Activated CD8-positive, alpha-beta memory T cell treated with anti-CD3 and anti-CD28 coated beads, Interleukin-2, amount 50 U/mL, for 24 hours (primary cell): ENCODE data around the gene TCEAL7.
"Not testable (repeated sequence)": the region's sequence is repeated elsewhere in the genome, so short reads cannot be mapped to it uniquely, and the experiment has no call there.

ENCODE experiments used
- DNase-seq: peaks from one replicate; pipeline ENCODE4 v3.0.0-alpha.2; 2020; ENCODE audit errors: extremely low read depth

The TCEAL7 gene, protein sequence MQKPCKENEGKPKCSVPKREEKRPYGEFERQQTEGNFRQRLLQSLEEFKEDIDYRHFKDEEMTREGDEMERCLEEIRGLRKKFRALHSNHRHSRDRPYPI

DNA sequence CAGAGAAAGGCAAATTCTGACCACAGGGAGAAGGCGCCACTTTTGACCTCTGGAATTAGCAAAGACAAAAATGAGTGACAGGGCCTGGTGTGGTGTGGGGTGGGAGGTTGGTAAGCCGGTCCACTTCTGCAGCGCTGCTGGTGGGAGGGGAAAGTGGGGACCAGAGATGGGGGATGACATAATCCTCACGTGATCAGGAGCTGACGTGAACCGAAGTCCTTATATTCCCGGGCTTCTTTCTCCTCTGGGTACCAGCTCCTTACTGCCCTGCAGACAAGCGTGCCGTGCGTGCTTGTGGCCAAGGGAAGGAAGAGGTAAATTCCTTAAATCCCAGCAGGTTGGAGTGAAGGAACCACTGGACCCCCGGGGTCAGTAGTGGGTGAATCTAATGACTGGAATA lies at the start of gene TCEAL7:
TCEAL7 (plus strand) TSS at position 249 of the 400 bp plus-strand sequence. CDS start 1,165 bp downstream, outside the sequence.
- DNase-seq, result no peak

DNA sequence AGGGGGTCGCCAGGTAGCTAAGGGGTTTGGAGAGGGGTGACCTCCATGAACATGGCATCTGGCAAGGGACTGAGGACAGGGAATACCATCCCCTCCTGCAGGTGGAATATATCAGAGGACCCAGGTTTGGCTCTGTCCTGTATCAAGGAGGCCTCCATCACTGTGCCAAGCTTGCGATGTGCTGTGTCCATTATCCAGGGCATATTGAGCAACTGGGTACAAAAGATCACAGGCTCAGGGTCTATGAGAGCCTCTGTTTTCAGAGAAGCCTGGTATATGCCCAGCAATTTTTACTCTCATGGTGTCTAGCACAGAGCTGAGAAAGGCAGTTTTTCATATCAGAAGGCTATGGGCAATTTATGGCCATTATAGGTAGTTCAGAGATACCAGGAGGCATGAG lies 36.9 kb upstream of the TCEAL7 start:
- DNase-seq, result no peak

DNA sequence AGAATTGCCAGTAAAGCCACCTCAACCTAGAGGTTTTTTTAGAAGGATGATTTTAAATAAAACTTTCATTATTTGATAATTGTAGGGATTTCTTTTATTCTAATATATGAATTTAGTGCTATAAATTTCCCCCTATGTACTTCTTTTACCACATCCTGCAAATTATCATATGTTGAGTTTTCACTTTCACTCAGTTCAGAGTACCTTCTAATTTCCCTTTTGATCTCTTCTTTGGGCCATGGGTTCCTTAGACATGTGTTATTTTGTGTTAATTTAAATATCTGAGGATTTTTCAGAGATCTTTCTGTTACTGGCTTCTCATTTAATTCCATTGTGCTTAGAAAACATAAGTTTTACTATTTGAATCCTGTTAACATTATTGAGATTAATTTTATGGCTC lies 25.3 kb upstream of the TCEAL7 start:
- DNase-seq, result no peak

DNA sequence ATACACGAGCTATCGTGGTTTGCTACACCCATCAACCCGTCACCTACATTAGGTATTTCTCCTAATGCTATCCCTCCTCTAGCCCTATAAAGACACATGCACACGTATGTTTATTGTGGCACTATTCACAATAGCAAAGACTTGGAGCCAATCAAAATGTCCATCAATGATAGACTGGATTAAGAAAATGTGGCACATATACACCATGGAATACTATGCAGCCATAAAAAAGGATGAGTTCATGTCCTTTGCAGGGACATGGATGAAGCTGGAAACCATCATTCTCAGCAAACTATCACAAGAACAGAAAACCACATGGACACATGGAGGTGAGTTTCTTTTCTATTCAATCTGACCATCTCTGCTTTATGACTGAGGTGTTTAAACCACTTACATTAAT lies 24.4 kb upstream of the TCEAL7 start:
- DNase-seq, result not testable (repeated sequence)

DNA sequence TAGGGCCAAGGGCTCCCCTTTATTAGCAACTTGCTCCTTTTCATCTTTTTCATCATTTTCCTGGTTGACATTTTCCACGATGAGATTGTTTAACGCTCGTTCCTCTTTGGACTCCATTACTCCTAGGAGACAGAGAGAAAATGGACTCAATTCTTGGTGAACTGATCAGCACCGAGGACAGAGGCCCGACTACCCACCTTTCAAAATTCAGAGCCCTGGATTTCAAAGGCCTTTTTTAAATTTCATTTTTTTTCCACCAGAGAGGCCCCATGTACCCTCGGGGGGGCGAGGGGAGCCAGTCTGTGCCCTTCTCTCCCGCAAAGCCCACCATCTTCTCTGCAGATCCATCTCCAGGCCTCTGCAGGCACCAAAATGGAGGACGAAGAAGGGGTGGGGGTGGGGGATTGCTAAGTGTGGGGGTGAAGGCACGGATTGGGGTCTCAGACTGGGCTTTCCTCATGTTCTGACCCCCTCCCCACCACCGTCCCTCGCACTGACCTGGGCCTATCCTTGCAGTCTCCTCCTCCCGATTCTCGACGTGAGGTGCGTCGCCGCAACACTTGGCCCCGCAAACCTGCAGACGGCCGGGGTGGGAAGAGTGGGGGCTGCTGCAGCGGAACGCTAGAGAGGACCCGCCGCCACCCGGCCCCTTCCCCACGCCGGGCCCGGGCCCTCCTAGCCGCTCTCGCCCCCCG lies 20.0 kb upstream of the TCEAL7 start:
- no peak for DNase-seq

DNA sequence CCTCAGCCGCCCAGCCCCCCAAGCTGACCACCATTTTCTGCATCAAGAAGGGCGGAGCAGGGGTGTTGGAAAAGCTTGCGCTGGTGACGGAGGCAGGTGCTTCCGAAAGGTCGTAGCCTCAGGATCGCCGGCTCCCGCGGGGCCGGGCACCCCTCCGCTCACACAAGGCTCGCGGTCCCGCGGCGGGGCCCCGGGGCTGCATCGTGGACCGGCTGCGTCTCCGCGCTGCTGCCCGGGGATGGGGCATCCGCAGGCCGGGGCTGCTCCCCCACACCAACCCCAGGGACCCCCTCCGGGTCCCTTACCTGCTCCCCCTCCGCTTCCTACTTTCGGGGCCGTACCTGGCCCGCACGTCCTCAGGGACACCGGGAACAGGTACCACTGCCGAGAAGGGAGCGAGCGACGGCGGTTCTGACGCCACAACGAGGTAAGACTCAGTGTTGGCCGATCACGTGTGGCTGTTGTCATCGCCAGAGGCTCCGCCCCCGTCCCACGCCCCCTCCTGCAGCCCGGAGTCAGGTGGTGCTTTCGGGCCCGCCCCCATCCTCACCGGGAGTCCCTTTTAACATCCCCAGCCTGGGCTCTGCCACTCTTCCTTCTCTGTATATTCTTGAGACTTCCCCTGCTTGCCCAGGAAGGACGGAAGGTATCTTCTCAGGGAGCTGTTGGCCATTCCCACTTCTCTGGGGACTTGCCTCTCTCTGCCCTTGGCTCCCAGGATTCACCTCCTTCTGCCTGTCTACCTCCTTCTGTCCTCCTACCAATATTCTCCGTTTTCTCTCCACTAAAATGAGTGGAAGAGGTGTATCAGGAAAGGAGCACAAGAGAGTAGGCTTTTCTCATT lies 19.3 kb upstream of the TCEAL7 start, which contains the start of gene BEX2:
BEX2 (minus strand) TSS at position 436 of the 844 bp plus-strand sequence. CDS start 1,014 bp downstream, outside the sequence.
- peak; percentile 29 for DNase-seq

DNA sequence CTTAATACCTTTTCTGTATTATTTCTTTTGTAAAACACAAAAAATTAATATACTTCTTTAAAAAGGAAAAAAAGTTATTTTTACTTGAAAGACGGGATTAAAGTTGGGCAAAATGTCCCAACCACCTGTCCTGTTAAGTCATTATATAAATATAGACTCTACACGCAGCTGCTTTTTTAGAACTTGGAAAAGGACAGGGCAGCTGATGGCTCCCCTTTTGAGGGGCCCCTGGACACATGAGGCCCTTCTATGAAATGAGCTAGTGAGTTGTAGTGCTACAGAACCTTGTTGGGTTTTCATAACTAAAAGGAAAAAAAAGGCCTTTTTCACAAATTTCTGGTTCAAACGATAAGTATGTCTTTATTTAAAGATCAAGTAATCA lies 18.6 kb upstream of the TCEAL7 start:
- no peak for DNase-seq

DNA sequence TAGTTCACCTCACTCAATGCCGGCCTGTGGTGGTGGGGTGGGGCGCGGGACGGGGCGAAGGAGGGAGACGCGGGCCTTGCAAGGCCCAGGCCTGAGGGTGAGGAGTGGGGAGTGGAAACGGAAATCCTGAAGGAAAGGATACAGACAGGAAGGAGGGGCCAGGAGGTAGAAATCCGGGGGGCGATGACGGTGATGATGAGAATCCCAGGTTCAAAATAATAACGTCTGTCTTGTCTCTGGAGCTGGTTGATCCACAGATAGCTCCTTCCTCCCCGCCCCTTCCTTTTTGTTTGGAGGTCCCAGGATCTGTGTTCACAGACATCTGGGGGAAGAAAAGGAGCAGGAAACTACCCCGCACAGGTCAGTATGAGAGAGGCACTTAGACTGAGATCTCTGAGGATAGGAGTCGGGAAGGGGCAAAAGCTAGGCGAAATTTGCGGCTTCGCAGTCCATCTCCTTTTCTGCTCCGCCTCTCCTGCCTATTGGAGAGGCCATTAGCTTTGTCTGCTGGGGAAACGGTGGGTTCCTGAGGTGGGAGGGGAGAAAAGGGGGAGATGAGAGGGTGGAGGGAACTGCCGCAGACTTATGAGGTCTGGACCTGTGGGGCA lies 746 bp downstream of the TCEAL7 start:
- DNase-seq, result no peak

DNA sequence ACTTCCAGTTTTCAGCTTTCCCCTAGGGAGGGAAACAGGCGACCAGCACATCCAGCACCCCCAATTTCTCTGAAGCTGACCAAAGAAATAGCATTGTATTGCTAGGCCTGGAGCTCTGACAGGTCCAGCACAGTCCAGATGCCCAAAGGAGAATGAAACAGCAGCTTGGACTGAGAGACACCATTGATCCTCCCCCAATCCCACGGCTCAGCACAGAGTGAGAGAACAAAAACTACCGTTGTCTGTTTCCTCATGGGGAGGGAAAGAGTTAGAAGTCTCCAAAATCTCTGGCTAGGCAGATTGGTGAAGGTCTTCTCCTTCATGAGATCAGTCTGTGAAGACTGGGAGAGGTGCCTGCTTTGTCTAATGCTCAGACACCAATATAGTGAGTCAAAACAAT lies 8.6 kb downstream of the TCEAL7 start:
- DNase-seq, result no peak

DNA sequence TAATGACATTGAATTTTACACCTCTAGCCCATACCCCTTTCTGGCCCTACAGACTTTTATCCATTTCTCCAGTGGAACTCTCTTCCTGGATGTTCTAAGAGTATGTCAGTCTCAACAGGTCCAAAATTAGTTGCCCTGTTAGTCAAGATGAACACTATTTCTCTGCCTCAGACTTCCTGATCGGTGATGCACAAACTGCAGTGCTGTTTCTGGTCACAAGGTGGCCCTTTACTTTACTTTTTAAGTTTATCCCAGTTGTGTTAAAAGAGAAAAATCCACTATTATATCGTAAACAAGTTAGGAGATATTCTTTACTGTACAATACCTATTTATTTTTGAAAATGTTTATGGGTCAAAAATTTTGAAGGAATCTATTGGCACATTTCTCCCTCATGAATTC lies 13.1 kb downstream of the TCEAL7 start:
- no peak for DNase-seq

DNA sequence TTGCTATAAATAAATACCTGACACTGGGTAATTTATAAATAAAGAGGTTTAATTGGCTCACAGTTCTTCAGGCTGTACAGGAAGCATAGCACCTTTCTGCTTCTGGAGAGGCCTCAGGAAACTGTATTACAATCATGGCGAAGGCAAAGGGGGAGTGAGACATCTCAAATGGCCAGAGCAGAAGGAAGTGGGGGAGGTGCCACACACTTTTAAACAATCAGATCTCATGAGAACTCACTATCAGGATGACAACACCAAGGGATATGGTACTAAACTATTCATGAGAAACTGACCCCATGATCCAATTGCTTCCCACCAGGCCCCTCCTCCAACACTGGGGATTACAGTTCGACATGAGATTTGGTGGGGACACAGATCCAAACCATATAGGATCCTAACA lies 14.6 kb downstream of the TCEAL7 start:
- no peak for DNase-seq

DNA sequence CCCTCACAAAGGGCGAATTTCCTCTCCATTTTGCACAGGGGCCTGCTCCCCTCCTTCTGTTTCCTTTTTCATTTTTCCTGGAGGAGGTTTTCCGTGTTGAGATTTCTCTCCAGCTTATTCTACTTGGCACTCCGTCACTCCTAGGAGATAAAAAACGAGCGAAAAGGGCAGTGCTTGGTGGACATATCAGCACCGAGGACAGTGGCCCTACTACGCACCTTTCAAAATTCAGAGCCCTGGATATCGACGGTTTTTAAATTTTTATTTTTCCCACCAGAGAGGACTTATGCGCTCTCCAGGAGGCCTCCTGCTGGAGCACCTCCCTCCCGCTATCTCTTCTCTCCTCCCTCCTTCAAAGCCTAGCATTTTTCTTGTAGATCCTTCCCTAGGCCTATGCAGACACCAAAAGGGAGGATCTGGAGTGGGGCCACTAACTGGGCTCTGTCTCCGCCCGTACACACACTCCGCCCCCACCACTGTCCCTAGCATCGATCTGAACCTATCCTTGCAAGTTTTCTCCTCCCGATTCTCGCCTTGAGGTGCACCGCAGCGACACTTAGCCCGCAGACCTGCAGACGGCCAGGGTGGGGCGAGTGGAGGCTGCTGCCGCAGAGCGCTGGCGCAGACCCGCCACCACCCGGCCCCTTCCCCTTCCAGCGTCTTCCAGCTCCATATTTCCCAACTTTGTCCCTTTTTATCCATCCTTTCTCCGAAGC lies 17.8 kb downstream of the TCEAL7 start:
- DNase-seq, result no peak

DNA sequence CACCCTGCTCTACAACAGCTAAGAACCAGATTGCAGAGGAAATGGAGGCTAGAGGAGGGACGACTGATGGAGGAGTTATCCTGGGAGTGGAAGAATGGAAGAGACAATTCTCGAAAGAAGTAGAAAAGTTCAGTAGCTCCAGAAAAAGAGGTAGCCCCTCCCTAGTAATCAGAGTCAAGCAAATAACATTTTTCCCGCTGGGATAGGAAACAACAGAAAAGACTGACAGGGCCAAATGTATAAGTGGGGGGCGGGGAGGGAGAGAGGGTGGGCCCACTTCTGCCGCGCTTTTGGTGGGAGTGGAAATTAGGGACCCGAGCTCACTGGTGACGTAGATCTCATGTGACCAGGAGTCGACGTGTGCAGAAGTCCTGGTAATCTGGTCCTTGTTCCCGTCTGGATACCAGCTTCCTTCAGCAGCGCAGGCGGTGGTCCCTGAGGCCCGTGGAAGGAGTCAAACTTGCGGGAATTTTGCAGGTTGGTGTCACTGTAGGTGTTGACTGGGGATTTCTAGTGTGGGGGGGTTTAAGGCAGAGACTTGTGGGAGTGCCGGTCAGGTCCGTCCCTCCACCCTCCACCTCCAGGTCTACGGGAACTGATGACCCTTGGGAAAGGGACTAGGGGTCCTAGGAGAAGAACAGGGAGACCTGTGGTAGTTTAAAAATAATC lies 26.2 kb downstream of the TCEAL7 start, which contains the start of gene TCEAL9:
TCEAL9 (plus strand) TSS at position 377 of the 669 bp plus-strand sequence. CDS start 1,179 bp downstream, outside the sequence.
- no peak for DNase-seq

DNA sequence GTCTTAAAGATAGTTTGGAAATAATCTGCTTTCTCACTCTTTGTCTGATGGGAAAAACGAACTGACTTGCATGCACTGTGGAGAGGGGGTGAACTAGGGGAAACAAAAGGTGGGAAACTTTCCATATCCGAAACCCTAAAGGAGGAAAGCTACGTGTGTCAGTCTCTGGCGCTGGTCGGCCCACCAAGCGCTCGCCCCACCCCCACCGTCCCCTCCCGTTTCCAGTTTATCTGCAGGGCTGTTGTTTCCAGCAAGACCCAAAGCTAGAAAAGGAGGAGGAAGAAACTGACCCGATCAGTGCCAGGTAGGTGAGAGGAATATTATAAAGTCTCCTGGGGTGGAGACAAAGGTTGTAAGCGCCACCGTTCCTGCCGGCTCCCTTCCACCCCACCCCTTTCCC lies 26.8 kb downstream of the TCEAL7 start:
- DNase-seq, result no peak

DNA sequence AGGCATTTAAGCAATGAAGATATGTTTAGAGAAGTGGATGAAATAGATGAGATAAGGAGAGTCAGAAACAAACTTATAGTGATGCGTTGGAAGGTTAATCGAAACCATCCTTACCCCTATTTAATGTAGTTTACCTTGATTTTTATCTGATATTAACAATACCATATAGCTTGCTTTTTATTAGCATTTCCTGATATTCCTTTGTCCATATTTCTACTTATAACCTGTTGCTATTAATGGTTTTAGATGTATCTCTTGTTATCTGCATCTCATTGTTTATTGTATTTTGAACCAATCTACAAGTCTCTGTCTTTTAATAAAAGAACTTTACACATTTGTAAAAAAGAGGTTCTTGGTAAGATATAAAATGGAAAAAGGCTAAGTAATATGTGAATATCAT lies 27.8 kb downstream of the TCEAL7 start:
- no peak for DNase-seq

DNA sequence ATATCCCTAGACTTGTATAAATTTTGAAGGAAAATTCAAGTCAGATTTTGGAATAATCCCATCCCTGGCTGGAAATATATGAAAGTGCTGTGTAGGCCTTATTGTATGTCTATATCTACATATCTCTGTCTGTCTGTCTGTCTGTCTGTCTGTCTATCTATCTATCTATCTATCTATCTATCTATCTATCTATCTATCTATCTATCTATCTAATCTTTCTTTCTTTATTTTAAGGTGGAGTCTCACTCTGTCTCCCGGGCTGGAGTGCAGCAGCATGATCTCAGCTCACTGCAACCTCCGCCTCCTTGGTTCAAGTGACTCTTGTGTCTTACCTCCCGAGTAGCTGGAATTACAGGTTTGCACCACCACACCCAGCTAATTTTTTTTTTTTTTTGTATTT lies 29.6 kb downstream of the TCEAL7 start:
- DNase-seq, result not testable (repeated sequence)

DNA sequence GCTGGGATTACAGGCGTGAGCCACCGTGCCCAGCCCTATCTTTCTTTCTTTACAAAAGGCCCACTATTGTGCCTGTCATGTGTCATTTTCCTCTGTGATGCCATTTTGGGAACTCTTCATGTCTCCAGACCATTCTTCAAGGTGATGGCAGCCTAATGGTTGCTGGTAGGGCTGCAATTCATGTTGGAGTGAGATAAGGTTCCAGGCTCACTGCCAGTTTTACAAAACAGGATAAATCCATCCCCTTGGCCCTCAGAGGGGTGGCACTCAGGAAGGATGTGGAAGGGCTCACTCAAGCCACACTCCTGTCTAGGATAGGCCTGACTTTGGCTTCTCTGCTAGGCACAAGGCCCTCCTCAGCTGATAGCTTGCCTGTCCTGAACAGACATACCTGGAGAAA lies 30.1 kb downstream of the TCEAL7 start:
- DNase-seq, result no peak

DNA sequence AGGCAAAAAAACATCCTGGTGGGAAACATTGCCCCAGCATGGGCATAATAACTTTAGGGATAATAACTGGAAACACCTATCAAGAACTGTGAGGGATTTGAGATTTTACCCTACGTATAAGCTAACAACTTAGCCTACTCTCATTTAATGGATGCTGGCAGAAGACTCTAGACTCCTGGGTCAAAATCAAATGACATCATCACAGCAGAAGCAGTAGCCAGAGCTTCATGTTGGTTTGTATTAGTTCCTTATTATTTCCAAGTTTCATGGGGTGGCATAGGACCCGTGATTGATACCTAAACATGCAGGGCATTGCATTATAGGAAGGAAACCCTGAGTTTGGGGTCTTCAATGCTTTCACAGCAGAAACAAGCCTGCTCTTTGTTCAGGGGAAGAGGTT lies 30.9 kb downstream of the TCEAL7 start:
- no peak for DNase-seq

DNA sequence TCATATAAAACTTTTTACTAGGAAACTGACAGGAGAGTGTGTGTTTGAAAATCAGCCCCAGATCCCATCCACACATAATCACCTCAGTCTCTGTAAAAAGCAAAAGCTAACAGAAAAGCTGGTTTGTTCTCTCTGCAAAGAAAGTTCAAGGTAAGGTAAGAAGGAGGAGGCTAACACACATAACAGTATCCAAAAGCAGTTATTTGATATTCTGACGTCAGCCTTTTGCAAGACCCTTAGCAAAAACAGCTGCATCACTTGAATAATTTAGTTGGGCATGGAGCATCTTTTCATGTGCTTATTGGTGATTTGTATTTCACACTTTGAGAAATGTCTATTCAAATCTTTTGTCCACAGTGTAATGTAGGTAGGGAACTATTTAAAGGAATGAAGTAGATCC lies 31.8 kb downstream of the TCEAL7 start:
- no peak for DNase-seq

DNA sequence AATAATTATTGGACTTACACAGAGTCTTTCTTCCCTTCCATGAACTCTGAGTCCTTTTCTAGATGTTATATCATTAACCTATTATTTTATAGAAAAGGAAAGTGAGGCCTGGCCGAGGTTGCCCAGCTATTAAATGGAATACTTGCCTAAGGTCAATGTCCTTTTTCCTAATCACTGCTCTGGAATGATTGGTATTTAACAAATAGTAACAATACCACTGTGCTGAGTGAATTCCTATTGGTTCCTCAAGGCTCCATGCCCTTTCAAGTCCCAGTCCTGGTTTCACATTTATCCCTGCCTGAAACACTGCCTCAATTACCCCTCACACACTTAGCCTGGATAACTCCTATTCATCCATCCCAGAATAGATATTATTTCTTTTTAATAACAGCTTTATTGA lies 32.4 kb downstream of the TCEAL7 start:
- no peak for DNase-seq

DNA sequence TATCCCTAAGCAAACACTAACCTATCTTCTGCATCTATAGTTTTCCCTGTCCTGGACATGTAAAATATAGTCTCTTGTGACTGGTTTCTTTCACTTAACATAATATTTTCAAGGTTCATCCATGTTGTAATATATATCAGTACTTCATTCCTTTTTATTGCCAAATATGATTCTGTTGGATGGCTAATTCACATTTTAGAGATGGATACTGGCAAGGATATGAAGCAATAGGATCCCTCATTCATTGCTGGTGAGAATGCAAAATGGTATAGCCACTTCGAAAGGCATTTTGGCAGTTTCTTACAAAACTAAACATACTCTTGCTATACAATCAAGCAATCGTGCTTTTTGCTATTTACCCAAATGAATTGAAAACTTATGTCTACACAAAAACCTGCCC lies 33.0 kb downstream of the TCEAL7 start:
- DNase-seq, result no peak
